ENCODE measurements around the gene VASP. TPM values are rescaled to one million over a fixed set of nuclear protein-coding genes. Genes with fewer than 3 reads are reported as not detected.

The VASP gene
- total RNA-seq, 4 donors from 2014 or later, result 52.7 to 68.9 (median 56.5) TPM

DNA sequence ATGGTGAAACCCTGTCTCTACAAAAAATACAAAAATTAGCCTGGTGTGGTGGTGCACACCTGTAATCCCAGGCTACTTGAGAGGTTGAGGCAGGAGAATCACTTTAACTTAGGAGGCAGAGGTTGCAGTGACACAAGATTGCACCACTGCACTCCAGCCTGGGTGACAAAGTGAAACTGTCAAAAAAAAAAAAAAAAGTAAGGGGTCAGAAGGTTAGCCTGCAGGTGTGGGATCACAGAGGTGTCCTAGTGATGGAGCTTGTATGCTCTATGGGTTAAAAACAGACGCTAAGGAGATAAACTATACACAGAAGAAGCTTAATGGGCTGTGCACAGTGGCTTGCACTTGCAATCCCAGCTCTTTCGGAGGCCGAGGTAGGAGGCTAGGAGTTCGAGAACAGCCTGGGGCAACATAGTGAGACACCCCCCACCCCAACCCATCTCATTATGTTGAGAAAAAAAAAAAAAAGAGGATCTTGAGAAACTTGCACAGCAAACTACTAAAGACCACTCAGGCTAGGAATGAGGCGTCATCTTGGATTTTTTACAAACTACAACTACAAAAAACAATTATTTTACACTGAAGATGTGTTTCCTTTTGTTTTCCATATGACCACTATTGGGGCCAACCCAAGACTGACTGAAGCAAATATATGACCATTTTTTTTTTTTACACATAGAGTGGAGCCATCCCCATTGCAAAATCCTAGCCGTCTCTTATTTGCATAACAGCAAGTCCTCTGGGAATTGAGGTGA is 31.6 kb upstream of the VASP start:
- H3K4me3 ChIP-seq (ENCODE audit: low read depth, poor library complexity, severe bottlenecking), result no peak overlapping the region
- intact Hi-C loops (cut with DNase I; ENCODE audit: low total_unique reads), result loop anchor here (2.0 kb wide), 1 partner anchor 35 kb away; no protein-coding TSS in a partner anchor
- TF ChIP-seq POLR2A (IDR thresholded peaks at IDR 0.05), result no peak
- TF ChIP-seq, protein P1, sequence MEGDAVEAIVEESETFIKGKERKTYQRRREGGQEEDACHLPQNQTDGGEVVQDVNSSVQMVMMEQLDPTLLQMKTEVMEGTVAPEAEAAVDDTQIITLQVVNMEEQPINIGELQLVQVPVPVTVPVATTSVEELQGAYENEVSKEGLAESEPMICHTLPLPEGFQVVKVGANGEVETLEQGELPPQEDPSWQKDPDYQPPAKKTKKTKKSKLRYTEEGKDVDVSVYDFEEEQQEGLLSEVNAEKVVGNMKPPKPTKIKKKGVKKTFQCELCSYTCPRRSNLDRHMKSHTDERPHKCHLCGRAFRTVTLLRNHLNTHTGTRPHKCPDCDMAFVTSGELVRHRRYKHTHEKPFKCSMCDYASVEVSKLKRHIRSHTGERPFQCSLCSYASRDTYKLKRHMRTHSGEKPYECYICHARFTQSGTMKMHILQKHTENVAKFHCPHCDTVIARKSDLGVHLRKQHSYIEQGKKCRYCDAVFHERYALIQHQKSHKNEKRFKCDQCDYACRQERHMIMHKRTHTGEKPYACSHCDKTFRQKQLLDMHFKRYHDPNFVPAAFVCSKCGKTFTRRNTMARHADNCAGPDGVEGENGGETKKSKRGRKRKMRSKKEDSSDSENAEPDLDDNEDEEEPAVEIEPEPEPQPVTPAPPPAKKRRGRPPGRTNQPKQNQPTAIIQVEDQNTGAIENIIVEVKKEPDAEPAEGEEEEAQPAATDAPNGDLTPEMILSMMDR (IDR thresholded peaks at IDR 0.05), result no peak
- DNase-seq (ENCODE audit: low spot score in 2 of 2), result no peak
- WGBS, 2 donors, result 85% methylated on average over 6 of the region's 6 CpGs

DNA sequence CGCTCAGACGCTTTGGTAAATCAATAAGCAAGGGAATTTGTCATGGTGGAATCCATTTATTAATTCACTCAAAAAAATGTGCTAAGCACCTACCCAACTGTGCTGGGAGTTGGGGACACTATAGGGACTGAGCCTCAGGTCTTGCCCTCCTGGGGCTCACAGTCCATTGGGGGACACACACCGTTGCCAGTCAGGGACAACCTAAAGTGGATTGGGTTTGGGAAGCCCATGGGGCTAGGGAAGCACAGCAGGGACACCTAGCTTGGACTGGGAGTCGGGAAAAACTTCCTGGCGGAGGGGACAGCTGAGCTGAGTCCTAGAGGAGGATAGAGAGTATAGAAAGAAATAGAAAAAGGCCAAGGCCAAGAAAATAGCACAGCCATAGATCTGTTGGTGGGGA is 31.0 kb upstream of the VASP start:
- no peak for TF ChIP-seq POLR2A (IDR thresholded peaks at IDR 0.05)
- TF ChIP-seq, protein P1 (IDR thresholded peaks at IDR 0.05), result no peak
- intact Hi-C loops (cut with DNase I; ENCODE audit: low total_unique reads), result no loop called here
- no peak overlapping the region for H3K4me3 ChIP-seq (ENCODE audit: low read depth, poor library complexity, severe bottlenecking)
- 57 to 66% methylated on average over 5 of the region's 5 CpGs for WGBS, 2 donors
- DNase-seq (ENCODE audit: low spot score in 2 of 2), result no peak

DNA sequence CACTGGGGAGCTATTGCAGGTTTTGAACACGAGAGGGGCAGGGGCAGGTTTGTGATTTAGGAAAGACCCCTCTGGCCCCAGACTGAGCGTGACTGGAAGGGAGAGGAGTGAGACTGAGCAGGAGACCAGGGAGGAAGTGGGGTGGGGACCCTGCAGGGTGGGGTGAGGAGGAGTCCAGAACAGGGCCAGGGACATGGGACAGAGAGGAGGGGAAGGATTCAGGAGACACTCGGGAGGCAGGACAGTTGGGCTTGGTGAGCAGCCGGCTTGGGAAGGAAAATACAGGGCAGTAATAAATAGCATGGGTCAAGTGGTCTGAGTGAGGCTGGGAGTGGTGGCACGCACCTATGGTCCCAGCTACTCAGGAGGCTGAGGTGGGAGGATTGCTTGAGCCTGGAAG is 30.1 kb upstream of the VASP start:
- TF ChIP-seq, protein P1 (IDR thresholded peaks at IDR 0.05), result no peak
- TF ChIP-seq POLR2A (IDR thresholded peaks at IDR 0.05), result no peak
- intact Hi-C loops (cut with DNase I; ENCODE audit: low total_unique reads), result no loop called here
- no peak overlapping the region for H3K4me3 ChIP-seq (ENCODE audit: low read depth, poor library complexity, severe bottlenecking)
- no peak for DNase-seq (ENCODE audit: low spot score in 2 of 2)
- 52 to 54% methylated on average over 5 of the region's 5 CpGs for WGBS, 2 donors

DNA sequence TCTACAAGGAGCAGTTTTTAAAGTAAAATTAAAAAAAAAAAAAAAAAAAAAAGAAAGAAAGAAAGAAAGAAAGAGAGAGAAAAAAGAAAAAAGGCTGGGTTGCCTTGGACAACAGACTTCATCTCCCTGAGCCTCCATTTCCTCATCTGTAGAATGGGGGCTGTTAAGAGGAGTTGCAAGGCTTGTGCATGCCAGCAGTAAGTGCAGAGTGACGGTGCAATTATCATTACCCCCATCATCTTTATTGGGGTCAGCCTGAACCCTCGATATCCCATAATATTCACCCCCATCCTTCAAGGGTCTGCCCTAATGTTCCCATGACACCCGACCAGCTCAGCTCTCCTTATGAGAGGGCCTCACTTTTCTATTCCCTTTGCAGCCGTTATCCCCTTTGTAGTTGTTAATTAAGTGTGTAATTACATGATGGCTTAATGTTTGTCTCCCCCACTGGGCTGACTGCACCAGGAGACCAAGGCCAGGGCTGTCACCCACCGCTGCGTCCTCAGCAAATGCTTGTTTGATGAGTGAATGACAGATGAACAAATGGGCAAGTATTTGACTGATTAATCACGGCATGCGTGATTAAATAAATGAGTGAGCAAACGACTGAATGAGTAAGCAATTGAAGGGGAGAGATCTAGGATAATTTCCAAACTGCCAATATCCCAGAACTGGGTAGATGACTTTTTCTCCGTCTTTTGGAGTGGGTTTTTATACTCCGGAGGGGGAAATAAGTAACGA is 29.4 kb upstream of the VASP start:
- TF ChIP-seq, protein P1 (IDR thresholded peaks at IDR 0.05), result no peak
- no peak for TF ChIP-seq POLR2A (IDR thresholded peaks at IDR 0.05)
- 6 to 8% methylated on average over 12 of the region's 12 CpGs for WGBS, 2 donors
- H3K4me3 ChIP-seq (ENCODE audit: low read depth, poor library complexity, severe bottlenecking), result no peak overlapping the region
- intact Hi-C loops (cut with DNase I; ENCODE audit: low total_unique reads), result no loop called here
- DNase-seq (ENCODE audit: low spot score in 2 of 2), result no peak

DNA sequence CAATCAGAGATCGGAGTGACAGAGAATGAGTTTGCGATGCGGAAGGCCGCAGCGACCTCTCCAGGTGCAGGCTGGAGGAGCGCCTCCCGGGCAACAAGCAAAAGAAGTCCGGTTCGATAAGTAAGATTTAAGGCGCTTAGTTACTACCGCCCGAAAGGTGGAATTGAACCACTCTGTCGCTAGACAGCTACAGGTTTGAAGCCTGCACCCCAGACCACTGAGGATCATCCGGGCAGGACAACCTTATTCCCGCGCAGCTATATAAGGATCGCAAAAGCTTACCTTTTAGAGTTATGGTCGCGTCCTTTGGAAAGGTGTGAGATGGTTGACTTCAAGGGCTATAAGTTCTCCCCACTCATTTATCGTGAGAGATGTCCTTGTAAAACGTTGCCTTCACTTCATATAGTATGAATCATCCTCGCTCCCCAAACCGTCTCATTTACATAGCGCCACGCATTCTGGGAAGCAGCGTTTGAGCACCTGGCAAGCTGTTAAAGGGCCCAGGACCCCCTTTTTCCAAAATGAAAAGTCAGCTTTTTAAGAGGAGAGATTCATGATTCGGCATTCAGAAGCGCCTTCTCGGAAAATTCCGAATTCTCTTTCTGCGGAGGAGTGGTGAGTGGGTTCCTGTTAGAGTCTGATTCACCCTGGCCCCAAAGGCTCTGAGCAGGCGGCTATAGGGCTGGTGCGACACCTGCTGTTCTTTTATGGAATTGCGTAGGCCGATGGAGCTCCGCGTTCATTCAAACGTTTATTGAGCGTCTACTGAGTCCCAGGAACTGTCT is 28.6 kb upstream of the VASP start:
- intact Hi-C loops (cut with DNase I; ENCODE audit: low total_unique reads), result no loop called here
- 1% methylated on average over 39 of the region's 39 CpGs for WGBS, 2 donors
- peak overlapping the region; percentile 23 for H3K4me3 ChIP-seq (ENCODE audit: low read depth, poor library complexity, severe bottlenecking)
- TF ChIP-seq, protein P1 (IDR thresholded peaks at IDR 0.05), result peak in 1 of 3 donors; percentile 93
- no peak for TF ChIP-seq POLR2A (IDR thresholded peaks at IDR 0.05)
- peak; percentile 82 to 97 for DNase-seq (ENCODE audit: low spot score in 2 of 2)

All from lower leg skin (tissue), 4 donors.